MM.1S (cell line): Measurements from ENCODE around the gene CD300LF.

Source experiments
- EZH2 ChIP-seq: fragments of 300-600 bp; sonication (generic); optimal IDR thresholded peaks from 2 replicates; pipeline ENCODE3; 2017; ENCODE audit warnings: low read depth, mild to moderate bottlenecking, antibody characterized with exemption, low read length, mixed read lengths
- TF ChIP-seq, protein P1 (sequence below): fragments of 300-600 bp; sonication (generic); IDR thresholded peaks from 2 replicates; pipeline ENCODE4 v1.5.1; 2016; ENCODE audit warnings: antibody characterized with exemption, low read length, mixed read lengths

DNA sequence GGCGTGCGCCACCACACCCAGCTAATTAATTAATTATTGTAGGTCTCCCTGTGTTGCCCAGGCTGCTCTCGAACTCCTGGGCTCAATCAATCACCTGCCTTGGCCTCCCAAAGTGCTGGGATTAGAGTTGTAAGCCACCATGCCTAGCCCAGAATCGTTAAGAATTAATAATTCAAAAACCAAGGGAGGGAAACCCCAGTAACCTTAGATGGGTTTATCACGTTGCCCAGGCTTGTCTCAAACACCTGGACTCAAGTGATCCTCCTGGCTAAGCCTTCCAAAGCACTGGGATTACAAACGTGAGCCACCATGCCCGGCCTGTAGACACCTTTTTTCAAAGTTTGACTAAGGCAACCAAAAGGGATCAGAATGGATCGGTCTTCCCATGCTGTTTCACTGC, 21.6 kb downstream of the CD300LF start:
- no peak for TF ChIP-seq EZH2
- TF ChIP-seq, protein P1, sequence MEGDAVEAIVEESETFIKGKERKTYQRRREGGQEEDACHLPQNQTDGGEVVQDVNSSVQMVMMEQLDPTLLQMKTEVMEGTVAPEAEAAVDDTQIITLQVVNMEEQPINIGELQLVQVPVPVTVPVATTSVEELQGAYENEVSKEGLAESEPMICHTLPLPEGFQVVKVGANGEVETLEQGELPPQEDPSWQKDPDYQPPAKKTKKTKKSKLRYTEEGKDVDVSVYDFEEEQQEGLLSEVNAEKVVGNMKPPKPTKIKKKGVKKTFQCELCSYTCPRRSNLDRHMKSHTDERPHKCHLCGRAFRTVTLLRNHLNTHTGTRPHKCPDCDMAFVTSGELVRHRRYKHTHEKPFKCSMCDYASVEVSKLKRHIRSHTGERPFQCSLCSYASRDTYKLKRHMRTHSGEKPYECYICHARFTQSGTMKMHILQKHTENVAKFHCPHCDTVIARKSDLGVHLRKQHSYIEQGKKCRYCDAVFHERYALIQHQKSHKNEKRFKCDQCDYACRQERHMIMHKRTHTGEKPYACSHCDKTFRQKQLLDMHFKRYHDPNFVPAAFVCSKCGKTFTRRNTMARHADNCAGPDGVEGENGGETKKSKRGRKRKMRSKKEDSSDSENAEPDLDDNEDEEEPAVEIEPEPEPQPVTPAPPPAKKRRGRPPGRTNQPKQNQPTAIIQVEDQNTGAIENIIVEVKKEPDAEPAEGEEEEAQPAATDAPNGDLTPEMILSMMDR = no peak
